Activated T-cell treated with anti-CD3 and anti-CD28 coated beads, Interleukin-2, amount 50 U/mL, for 4 hours (primary cell): ENCODE measurements around the gene DENND5B. TPM values are rescaled to one million over a fixed set of nuclear protein-coding genes. Genes with fewer than 3 reads are reported as not detected.
"Not testable (repeated sequence)": the region's sequence is repeated elsewhere in the genome, so short reads cannot be mapped to it uniquely, and the experiment has no call there.

Source experiments
- ATAC-seq, 2 donors: fragments of 200-7000 bp; cut with Tn5 transposase; one replicate each; pipeline ENCODE4 v1.10.0; 2021
- DNase-seq: peaks from one replicate; pipeline ENCODE4 v3.0.0-alpha.2; 2020
- H3K27me3 Mint-ChIP-seq: one replicate; pipeline ENCODE4 v1.8.0; 2021; ENCODE audit warnings: low read depth, mixed read lengths
- H3K36me3 Mint-ChIP-seq: one replicate; pipeline ENCODE4 v1.8.0; 2022; ENCODE audit warnings: mixed read lengths; ENCODE audit not compliant: insufficient read depth
- H3K4me1 Mint-ChIP-seq: one replicate; pipeline ENCODE4 v1.8.0; 2021; ENCODE audit warnings: low read depth, mixed read lengths
- H3K4me3 Mint-ChIP-seq: one replicate; pipeline ENCODE4 v1.8.0; 2021; ENCODE audit warnings: mild to moderate bottlenecking, moderate library complexity, mixed read lengths
- H3K9me3 Mint-ChIP-seq: one replicate; pipeline ENCODE4 v1.8.0; 2021; ENCODE audit warnings: mixed read lengths
- total RNA-seq, 3 donors: library from RNA; stranded (reverse); gene quantifications; one replicate each; pipeline ENCODE4 v1.2.1, GENCODE V29; 2021

The DENND5B gene
- total RNA-seq, 3 donors from 2014 or later, result 0.10 to 0.33 (median 0.29) TPM

- H3K9me3 Mint-ChIP-seq, result no peaks in the 10 kb centered on the region
- no peak for DNase-seq
- no peaks in the 10 kb centered on the region for H3K36me3 Mint-ChIP-seq
- no peak for ATAC-seq
- peaks cover 19% of the 10 kb centered on the region for H3K27me3 Mint-ChIP-seq
- H3K4me1 Mint-ChIP-seq, result no peaks in the 10 kb centered on the region
- no peak overlapping the region for H3K4me3 Mint-ChIP-seq
Measured at GRCh38 chr12:31492599-31493196, 98.2 kb downstream of the DENND5B start.

- Mint-ChIP-seq H3K4me1 (no peaks in the 10 kb centered on the region), H3K9me3 (no peaks in the 10 kb centered on the region), H3K4me3 (no peak overlapping the region), H3K36me3 (no peaks in the 10 kb centered on the region), H3K27me3 (peaks cover 15% of the 10 kb centered on the region)
- no peak for DNase-seq
- ATAC-seq, result no peak
Measured at GRCh38 chr12:31491841-31492598, 98.9 kb downstream of the DENND5B start.

- ATAC-seq (no peak), DNase-seq (no peak)
- Mint-ChIP-seq H3K4me3 (no peak overlapping the region), H3K36me3 (no peaks in the 10 kb centered on the region), H3K9me3 (no peaks in the 10 kb centered on the region), H3K27me3 (peaks cover 15% of the 10 kb centered on the region), H3K4me1 (no peaks in the 10 kb centered on the region)
Measured at GRCh38 chr12:31491241-31491794, 99.6 kb downstream of the DENND5B start.

GRCh38 chr12:31488737-31489338, 102.1 kb downstream of the DENND5B start:
- no peaks in the 10 kb centered on the region for H3K4me1 Mint-ChIP-seq
- no peaks in the 10 kb centered on the region for H3K9me3 Mint-ChIP-seq
- H3K27me3 Mint-ChIP-seq, result peaks cover 9% of the 10 kb centered on the region
- H3K4me3 Mint-ChIP-seq, result no peak overlapping the region
- DNase-seq, result no peak
- no peaks in the 10 kb centered on the region for H3K36me3 Mint-ChIP-seq
- no peak for ATAC-seq

- Mint-ChIP-seq H3K4me1 (no peaks in the 10 kb centered on the region), H3K9me3 (no peaks in the 10 kb centered on the region), H3K27me3 (peaks cover 9% of the 10 kb centered on the region), H3K4me3 (no peak overlapping the region), H3K36me3 (no peaks in the 10 kb centered on the region)
- DNase-seq (no peak), ATAC-seq (no peak)
Measured at GRCh38 chr12:31485571-31485970, 105.4 kb downstream of the DENND5B start.

- DNase-seq, result no peak
- ATAC-seq, result no peak
- Mint-ChIP-seq H3K4me3 (no peak overlapping the region), H3K27me3 (no peaks in the 10 kb centered on the region), H3K4me1 (no peaks in the 10 kb centered on the region), H3K36me3 (no peaks in the 10 kb centered on the region), H3K9me3 (no peaks in the 10 kb centered on the region)
Measured at GRCh38 chr12:31482816-31483215, 108.1 kb downstream of the DENND5B start.

GRCh38 chr12:31481415-31481814, 109.5 kb downstream of the DENND5B start:
- Mint-ChIP-seq H3K4me3 (no peak overlapping the region), H3K36me3 (no peaks in the 10 kb centered on the region)

GRCh38 chr12:31479516-31480210, 111.3 kb downstream of the DENND5B start:
- DNase-seq (no peak), ATAC-seq (no peak)
- Mint-ChIP-seq H3K9me3 (no peaks in the 10 kb centered on the region), H3K36me3 (no peaks in the 10 kb centered on the region), H3K4me1 (no peaks in the 10 kb centered on the region), H3K4me3 (no peak overlapping the region), H3K27me3 (peaks cover 6% of the 10 kb centered on the region)

More at GRCh38 chr12:31481415-31481814, 109.5 kb downstream of the DENND5B start:
- ATAC-seq (no peak), DNase-seq (no peak)
- Mint-ChIP-seq H3K27me3 (peaks cover 2% of the 10 kb centered on the region), H3K4me1 (no peaks in the 10 kb centered on the region), H3K9me3 (no peaks in the 10 kb centered on the region)

GRCh38 chr12:31478898-31479297, 112.0 kb downstream of the DENND5B start:
- ATAC-seq (no peak), DNase-seq (no peak)
- no peaks in the 10 kb centered on the region for H3K36me3 Mint-ChIP-seq
- H3K4me3 Mint-ChIP-seq, result no peak overlapping the region
- no peaks in the 10 kb centered on the region for H3K9me3 Mint-ChIP-seq
- no peaks in the 10 kb centered on the region for H3K4me1 Mint-ChIP-seq
- H3K27me3 Mint-ChIP-seq, result peaks cover 6% of the 10 kb centered on the region

- no peaks in the 10 kb centered on the region for H3K4me1 Mint-ChIP-seq
- no peak for ATAC-seq
- H3K27me3 Mint-ChIP-seq, result peaks cover 6% of the 10 kb centered on the region
- no peak overlapping the region for H3K4me3 Mint-ChIP-seq
- DNase-seq, result no peak
- H3K36me3 Mint-ChIP-seq, result no peaks in the 10 kb centered on the region
- H3K9me3 Mint-ChIP-seq, result no peaks in the 10 kb centered on the region
Measured at GRCh38 chr12:31478425-31478824, 112.5 kb downstream of the DENND5B start.

GRCh38 chr12:31477687-31478086, 113.2 kb downstream of the DENND5B start:
- Mint-ChIP-seq H3K27me3 (peaks cover 6% of the 10 kb centered on the region), H3K4me1 (no peaks in the 10 kb centered on the region), H3K36me3 (no peaks in the 10 kb centered on the region), H3K4me3 (no peak overlapping the region), H3K9me3 (no peaks in the 10 kb centered on the region)
- DNase-seq (no peak), ATAC-seq (no peak)

GRCh38 chr12:31476437-31476836, 114.5 kb downstream of the DENND5B start:
- ATAC-seq (no peak), DNase-seq (no peak)
- no peaks in the 10 kb centered on the region for H3K36me3 Mint-ChIP-seq
- no peak overlapping the region for H3K4me3 Mint-ChIP-seq
- no peaks in the 10 kb centered on the region for H3K4me1 Mint-ChIP-seq
- H3K27me3 Mint-ChIP-seq, result peaks cover 6% of the 10 kb centered on the region
- H3K9me3 Mint-ChIP-seq, result no peaks in the 10 kb centered on the region

- H3K9me3 Mint-ChIP-seq, H3K36me3 Mint-ChIP-seq, H3K4me1 Mint-ChIP-seq, DNase-seq, H3K4me3 Mint-ChIP-seq, H3K27me3 Mint-ChIP-seq, ATAC-seq: not testable (repeated sequence)
Measured at GRCh38 chr12:31475610-31476009, 115.3 kb downstream of the DENND5B start.

- H3K9me3 Mint-ChIP-seq, result no peaks in the 10 kb centered on the region
- H3K27me3 Mint-ChIP-seq, result peaks cover 6% of the 10 kb centered on the region
- DNase-seq, result no peak
- H3K36me3 Mint-ChIP-seq, result no peaks in the 10 kb centered on the region
- no peak for ATAC-seq
- no peaks in the 10 kb centered on the region for H3K4me1 Mint-ChIP-seq
- H3K4me3 Mint-ChIP-seq, result no peak overlapping the region
Measured at GRCh38 chr12:31474751-31475150, 116.2 kb downstream of the DENND5B start.
